ENCODE results near the gene TKT.

TKT gene

DNA sequence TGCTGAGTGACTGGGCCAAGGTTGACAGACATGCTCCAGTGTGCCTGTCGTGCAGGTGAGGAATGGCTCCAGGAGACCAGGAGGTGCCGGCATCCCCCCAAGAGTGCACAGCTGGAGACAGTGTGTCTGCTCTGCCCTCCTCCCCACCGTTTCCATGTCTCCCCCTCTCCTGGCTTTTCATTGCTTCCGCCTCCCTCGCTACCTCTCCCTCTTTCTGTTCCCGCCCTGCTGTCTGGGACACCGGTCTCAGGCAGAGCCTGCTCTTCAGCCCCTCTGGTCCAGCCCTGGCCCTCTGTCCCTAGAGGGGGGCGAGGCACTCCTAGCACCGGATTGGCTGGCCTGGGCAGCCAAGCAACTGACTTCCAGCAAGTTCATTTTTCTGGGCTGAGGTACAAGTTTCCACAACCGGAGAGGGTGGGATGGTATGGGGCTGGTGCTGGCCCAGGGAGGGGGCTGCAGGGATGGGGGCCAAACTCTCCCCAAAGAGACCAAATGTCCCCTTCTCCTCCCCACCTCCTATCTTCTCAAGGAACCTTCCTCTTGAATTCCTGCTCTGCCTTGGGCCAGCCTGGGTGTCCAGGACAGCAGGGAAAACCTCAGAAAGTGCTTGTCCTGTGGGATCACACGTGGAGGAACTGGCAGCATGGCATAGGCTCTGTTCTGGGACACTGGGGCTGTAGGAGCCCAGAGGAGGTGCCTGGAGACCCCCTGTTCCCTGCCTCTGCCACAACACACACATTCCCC is 62.2 kb downstream of the TKT start:
- H3K4me2 ChIP-seq (ENCODE audit: low read length), result no peak overlapping the region
- TF ChIP-seq, protein P1, sequence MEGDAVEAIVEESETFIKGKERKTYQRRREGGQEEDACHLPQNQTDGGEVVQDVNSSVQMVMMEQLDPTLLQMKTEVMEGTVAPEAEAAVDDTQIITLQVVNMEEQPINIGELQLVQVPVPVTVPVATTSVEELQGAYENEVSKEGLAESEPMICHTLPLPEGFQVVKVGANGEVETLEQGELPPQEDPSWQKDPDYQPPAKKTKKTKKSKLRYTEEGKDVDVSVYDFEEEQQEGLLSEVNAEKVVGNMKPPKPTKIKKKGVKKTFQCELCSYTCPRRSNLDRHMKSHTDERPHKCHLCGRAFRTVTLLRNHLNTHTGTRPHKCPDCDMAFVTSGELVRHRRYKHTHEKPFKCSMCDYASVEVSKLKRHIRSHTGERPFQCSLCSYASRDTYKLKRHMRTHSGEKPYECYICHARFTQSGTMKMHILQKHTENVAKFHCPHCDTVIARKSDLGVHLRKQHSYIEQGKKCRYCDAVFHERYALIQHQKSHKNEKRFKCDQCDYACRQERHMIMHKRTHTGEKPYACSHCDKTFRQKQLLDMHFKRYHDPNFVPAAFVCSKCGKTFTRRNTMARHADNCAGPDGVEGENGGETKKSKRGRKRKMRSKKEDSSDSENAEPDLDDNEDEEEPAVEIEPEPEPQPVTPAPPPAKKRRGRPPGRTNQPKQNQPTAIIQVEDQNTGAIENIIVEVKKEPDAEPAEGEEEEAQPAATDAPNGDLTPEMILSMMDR (IDR thresholded peaks at IDR 0.05; ENCODE audit: low read length), result no peak
- TF ChIP-seq EZH2 (IDR thresholded peaks at IDR 0.05; ENCODE audit: borderline replicate concordance, low read length), result no peak
- no peaks in the 10 kb centered on the region for H3K9me3 ChIP-seq (ENCODE audit: low read length)
- peaks cover 43% of the 10 kb centered on the region for H3K4me1 ChIP-seq (ENCODE audit: insufficient read depth, low read length, severe bottlenecking)
- no peak overlapping the region for H3K9ac ChIP-seq (ENCODE audit: low read length)
- no peaks in the 10 kb centered on the region for H4K20me1 ChIP-seq (ENCODE audit: insufficient read depth, low read length)
- no peak overlapping the region for H3K27ac ChIP-seq (ENCODE audit: low read depth, low read length, poor library complexity, severe bottlenecking)
- H3K36me3 ChIP-seq (ENCODE audit: insufficient read depth, low read length), result peaks cover 6% of the 10 kb centered on the region; the same call in 1 of the 2 replicates
- H3K27me3 ChIP-seq (ENCODE audit: insufficient read depth, low read length), result no peaks in the 10 kb centered on the region
- H3K4me3 ChIP-seq (ENCODE audit: low read depth, low read length, poor library complexity, severe bottlenecking), result no peak overlapping the region
- no peak overlapping the region for H2AFZ ChIP-seq (ENCODE audit: low read length)
- no peaks in the 10 kb centered on the region for H3K9me2 ChIP-seq (ENCODE audit: low read depth, low read length)
- 0 out of 2 replicates have a peak, but pooled peaks cover 4% of the 10 kb centered on the region for H3K79me2 ChIP-seq (ENCODE audit: insufficient read depth, low read length)
- H3F3A ChIP-seq (ENCODE audit: insufficient read depth, low read length), result no peaks in the 10 kb centered on the region

DNA sequence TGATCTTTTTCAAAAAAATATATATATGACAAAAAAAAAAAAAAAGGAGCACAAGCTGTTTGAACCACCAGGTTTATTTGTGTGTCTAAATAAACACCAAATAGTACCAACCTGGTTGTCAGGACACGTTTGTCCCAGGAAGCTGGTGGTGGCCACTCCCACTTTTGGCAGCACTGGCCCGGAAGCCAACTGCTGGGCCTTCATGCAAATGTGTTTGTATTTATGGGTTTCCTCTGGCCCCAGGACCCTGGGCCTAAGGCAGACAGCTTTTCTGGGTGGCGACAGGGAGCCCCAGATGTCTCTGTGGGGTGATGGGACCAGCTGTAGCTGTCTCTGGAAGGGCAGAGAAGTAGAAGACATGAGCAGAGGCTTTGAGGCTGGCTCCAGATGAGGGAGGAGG is 63.2 kb downstream of the TKT start:
- Histone ChIP-seq H3K27ac (ENCODE audit: low read depth, low read length, poor library complexity, severe bottlenecking) (no peak overlapping the region), H3F3A (ENCODE audit: insufficient read depth, low read length) (no peaks in the 10 kb centered on the region), H3K9me2 (ENCODE audit: low read depth, low read length) (no peaks in the 10 kb centered on the region), H3K9me3 (ENCODE audit: low read length) (no peaks in the 10 kb centered on the region), H3K27me3 (ENCODE audit: insufficient read depth, low read length) (no peaks in the 10 kb centered on the region), H2AFZ (ENCODE audit: low read length) (no peak overlapping the region), H3K4me2 (ENCODE audit: low read length) (no peak overlapping the region), H4K20me1 (ENCODE audit: insufficient read depth, low read length) (no peaks in the 10 kb centered on the region), H3K4me3 (ENCODE audit: low read depth, low read length, poor library complexity, severe bottlenecking) (no peak overlapping the region), H3K4me1 (ENCODE audit: insufficient read depth, low read length, severe bottlenecking) (peaks cover 33% of the 10 kb centered on the region), H3K79me2 (ENCODE audit: insufficient read depth, low read length) (no peaks in the 10 kb centered on the region), H3K9ac (ENCODE audit: low read length) (no peak overlapping the region), H3K36me3 (ENCODE audit: insufficient read depth, low read length) (peaks cover 6% of the 10 kb centered on the region; the same call in 1 of the 2 replicates)
- TF ChIP-seq, protein P1 (IDR thresholded peaks at IDR 0.05; ENCODE audit: low read length), result no peak
- no peak for TF ChIP-seq EZH2 (IDR thresholded peaks at IDR 0.05; ENCODE audit: borderline replicate concordance, low read length)

DNA sequence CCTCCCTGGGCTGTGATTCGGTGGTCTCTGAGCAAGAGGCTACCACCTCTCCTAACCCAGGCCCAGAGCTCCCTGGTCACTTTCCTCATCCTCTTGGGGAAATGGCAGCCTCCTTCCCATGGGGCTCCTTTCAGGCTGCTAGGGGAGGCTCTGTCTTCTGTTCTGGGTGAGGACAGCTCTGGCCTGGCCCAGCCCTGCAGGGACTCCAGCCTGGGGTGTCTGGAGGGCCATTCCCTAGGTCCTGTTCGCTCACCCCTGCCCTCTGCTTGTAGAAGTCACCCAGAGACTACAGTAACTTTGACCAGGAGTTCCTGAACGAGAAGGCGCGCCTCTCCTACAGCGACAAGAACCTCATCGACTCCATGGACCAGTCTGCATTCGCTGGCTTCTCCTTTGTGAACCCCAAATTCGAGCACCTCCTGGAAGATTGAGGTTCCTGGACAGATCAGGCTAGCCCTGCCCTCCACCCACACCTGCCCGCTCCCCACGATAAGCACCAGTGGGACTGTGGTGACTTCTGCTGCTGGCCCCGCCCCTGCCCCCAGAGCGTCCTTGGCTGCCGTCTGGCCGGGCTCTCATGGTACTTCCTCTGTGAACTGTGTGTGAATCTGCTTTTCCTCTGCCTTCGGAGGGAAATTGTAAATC is 63.9 kb downstream of the TKT start:
- no peaks in the 10 kb centered on the region for H3K9me3 ChIP-seq (ENCODE audit: low read length)
- H3K4me1 ChIP-seq (ENCODE audit: insufficient read depth, low read length, severe bottlenecking), result peaks cover 29% of the 10 kb centered on the region
- H3F3A ChIP-seq (ENCODE audit: insufficient read depth, low read length), result no peaks in the 10 kb centered on the region
- H3K79me2 ChIP-seq (ENCODE audit: insufficient read depth, low read length), result no peaks in the 10 kb centered on the region
- no peak for TF ChIP-seq EZH2 (IDR thresholded peaks at IDR 0.05; ENCODE audit: borderline replicate concordance, low read length)
- TF ChIP-seq, protein P1 (IDR thresholded peaks at IDR 0.05; ENCODE audit: low read length), result no peak
- H2AFZ ChIP-seq (ENCODE audit: low read length), result no peak overlapping the region
- H3K9me2 ChIP-seq (ENCODE audit: low read depth, low read length), result no peaks in the 10 kb centered on the region
- peaks cover 6% of the 10 kb centered on the region; the same call in 1 of the 2 replicates for H3K36me3 ChIP-seq (ENCODE audit: insufficient read depth, low read length)
- H4K20me1 ChIP-seq (ENCODE audit: insufficient read depth, low read length), result no peaks in the 10 kb centered on the region
- no peaks in the 10 kb centered on the region for H3K27me3 ChIP-seq (ENCODE audit: insufficient read depth, low read length)
- H3K4me3 ChIP-seq (ENCODE audit: low read depth, low read length, poor library complexity, severe bottlenecking), result no peak overlapping the region
- no peak overlapping the region for H3K27ac ChIP-seq (ENCODE audit: low read depth, low read length, poor library complexity, severe bottlenecking)
- H3K9ac ChIP-seq (ENCODE audit: low read length), result no peak overlapping the region
- 0 out of 2 replicates have a peak overlapping the region, but pooled peaks have one; percentile 14 for H3K4me2 ChIP-seq (ENCODE audit: low read length)
